K562 (cell line): ENCODE measurements around the gene FAM20C. TPM values are rescaled to one million over a fixed set of nuclear protein-coding genes. Genes with fewer than 3 reads are reported as not detected.

Experiments
- ATAC-seq: fragments of 200-7000 bp; cut with Tn5 transposase; 3 replicates; pipeline ENCODE4 v1.9.1; 2020; ENCODE audit warnings: moderate library complexity
- BruUV-seq: library from RNA; stranded (reverse); fragments of 400-500 nt; replicated peaks from 2 replicates; lab custom pipeline; 2021; lab: Mats Ljungman, UMichigan
- CTCF ChIA-PET: fragments of 300-600 bp; formaldehyde crosslinking; extraction: SDS; loops from one replicate; lab custom pipeline; 2021; ENCODE audit warnings: low intra/inter-chr PET ratio; lab: Yijun Ruan, JAX
- POLR2A ChIA-PET: fragments of 300-600, 350-650 bp; sonication (Branson Sonifier 250); formaldehyde crosslinking; extraction: SDS; loops from one replicate; lab custom pipeline; 2021; ENCODE audit warnings: antibody characterized with exemption, inconsistent platforms; lab: Yijun Ruan, JAX
- DNase-seq, 4 experiments: peaks; one replicate each; pipeline versions ENCODE4 v3.0.0 to v3.0.0-alpha.2; 2011 to 2018; ENCODE audit warnings: low spot score in 3 of 4, mixed read lengths in 3 of 4; ENCODE audit errors: extremely low read depth in 1 of 4
- FAIRE-seq: peaks from 2 replicates; lab custom pipeline; 2011; peaks lifted over from hg19 to GRCh38; lab: Jason Lieb, UNC
- H2AFZ ChIP-seq: 2 replicates; pipeline ENCODE4 v1.6.0; 2011; ENCODE audit warnings: low read depth, low read length, control low read depth, inconsistent platforms
- H3K27ac ChIP-seq: fragments of 200-600 bp; 3 replicates; pipeline ENCODE4 v1.8.0; 2011; ENCODE audit warnings: low read depth, mild to moderate bottlenecking, control low read depth, inconsistent platforms, low read length, moderate library complexity, mixed read lengths; ENCODE audit errors: extremely low read depth
- H3K27me3 ChIP-seq, 2 experiments: fragments of 300-600 bp in 1 of 2; 2 replicates in 1 of 2; 3 replicates in 1 of 2; pipeline versions ENCODE4 v1.6.0 to v1.8.0; 2011; ENCODE audit warnings: inconsistent platforms in 2 of 2, low read length in 2 of 2, mild to moderate bottlenecking in 1 of 2, mixed read lengths in 1 of 2, moderate library complexity in 1 of 2; ENCODE audit not compliant: control insufficient read depth in 2 of 2, insufficient read depth in 2 of 2
- H3K36me3 ChIP-seq: fragments of 300-600 bp; 3 replicates; pipeline ENCODE4 v1.8.0; 2011; ENCODE audit warnings: mild to moderate bottlenecking, low read length, inconsistent platforms; ENCODE audit not compliant: control insufficient read depth, insufficient read depth
- H3K4me1 ChIP-seq, 2 experiments: fragments of 200-600 bp in 1 of 2; replicated peaks in 1 of 2; 2 replicates in 1 of 2; 3 replicates in 1 of 2; pipeline versions ENCODE4 v1.5.1 to v1.8.0; 2011; ENCODE audit warnings: inconsistent platforms in 2 of 2, low read length in 2 of 2, mild to moderate bottlenecking in 1 of 2, mixed read lengths in 1 of 2, moderate library complexity in 1 of 2; ENCODE audit not compliant: control insufficient read depth in 2 of 2, insufficient read depth in 2 of 2
- H3K4me2 ChIP-seq: 2 replicates; pipeline ENCODE4 v1.6.1; 2011; ENCODE audit warnings: low read length, control low read depth, inconsistent platforms, mixed read lengths; ENCODE audit not compliant: insufficient read depth
- H3K4me3 ChIP-seq: fragments of 200-600 bp; sonication (generic), shearing (Covaris generic); 2 replicates; pipeline ENCODE4 v1.5.1; 2016; ENCODE audit warnings: control low read depth, inconsistent platforms
- H3K79me2 ChIP-seq: fragments of 200-600 bp; 3 replicates; pipeline ENCODE4 v1.8.0; 2011; ENCODE audit warnings: low read length, inconsistent platforms; ENCODE audit not compliant: control insufficient read depth, insufficient read depth
- H3K9ac ChIP-seq, 2 experiments: 2 replicates each; pipeline versions ENCODE4 v1.6.0 to v1.6.1; 2011; ENCODE audit warnings: low read depth in 2 of 2, low read length in 2 of 2, control low read depth in 1 of 2, inconsistent platforms in 1 of 2, mild to moderate bottlenecking in 1 of 2, mixed read lengths in 1 of 2; ENCODE audit not compliant: insufficient read depth in 1 of 2
- H3K9me1 ChIP-seq: one replicate; pipeline ENCODE4 v1.6.0; 2011; ENCODE audit warnings: inconsistent platforms, mild to moderate bottlenecking, low read length, moderate library complexity; ENCODE audit not compliant: control insufficient read depth, insufficient read depth
- H3K9me3 ChIP-seq: replicated peaks from 2 replicates; pipeline ENCODE4 v1.5.1; 2011; ENCODE audit warnings: low read depth, low read length, inconsistent platforms; ENCODE audit not compliant: control insufficient read depth, insufficient read depth
- H4K20me1 ChIP-seq: replicated peaks from 2 replicates; pipeline ENCODE4 v1.6.1; 2011; ENCODE audit warnings: low read length, inconsistent platforms, mixed read lengths; ENCODE audit not compliant: control insufficient read depth, insufficient read depth
- MAX ChIP-seq: sonication (generic); formaldehyde crosslinking; IDR thresholded peaks from 2 replicates; pipeline ENCODE4 v1.9.0; 2022; ENCODE audit warnings: mild to moderate bottlenecking, missing genetic modification reagents
- MEIS2 ChIP-seq: fragments of 450-650 bp; IDR thresholded peaks from 2 replicates; pipeline ENCODE4 v1.6.1; 2014; ENCODE audit warnings: mild to moderate bottlenecking; ENCODE audit not compliant: partially characterized antibody
- POLR2H ChIP-seq: IDR thresholded peaks from 2 replicates; pipeline ENCODE4 v1.6.1; 2016; ENCODE audit warnings: missing genetic modification characterization, low read depth, mild to moderate bottlenecking, control low read depth, missing compliant biosample characterization, moderate library complexity
- U2AF1 ChIP-seq: fragments of 200-400 bp; formaldehyde crosslinking; optimal IDR thresholded peaks from 2 replicates; pipeline ENCODE3; 2017; ENCODE audit warnings: mild to moderate bottlenecking, low read depth, low read length, moderate library complexity
- ZBTB2 ChIP-seq: fragments of 450-650 bp; IDR thresholded peaks from 2 replicates; pipeline ENCODE4 v1.6.1; 2016; ENCODE audit warnings: antibody characterized with exemption
- ZNF668 ChIP-seq: fragments of 250-450 bp; sonication (Bioruptor Pico); IDR thresholded peaks from 2 replicates; pipeline ENCODE4 v1.8.0; 2022; ENCODE audit warnings: mild to moderate bottlenecking, inconsistent platforms
- WGBS: fragments of 100-300 bp; shearing (Covaris generic); methylation state at CpG from one replicate; pipeline ENCODE4 v1.1.6; 2016; ENCODE audit warnings: low coverage, mixed read lengths; ENCODE audit not compliant: insufficient coverage; ENCODE audit errors: missing lambda C conversion rate; 5-methylcytosine and 5-hydroxymethylcytosine counted together
- in situ Hi-C: fragments of 300-500 bp; cut with MboI; formaldehyde crosslinking; loops from 4 replicates; pipeline ENCODE4 v1.15.0; 2018; ENCODE audit warnings: inconsistent platforms, mixed read lengths
- intact Hi-C: fragments of 100-400 bp; cut with micrococcal nuclease; formaldehyde crosslinking; loops from 2 replicates; pipeline ENCODE4 v1.14.2; 2022
- polyA plus RNA-seq, 8 experiments: library from polyadenylated mRNA; depleted of rRNA in 4 of 8; stranded (reverse) in 5 of 8; unstranded in 3 of 8; fragments of >200 nt; fragmentation: Nextera tagmentation in 2 of 8; fragmentation: Illumina TruSeq in 1 of 8; extraction: Ambion mirVana in 2 of 8; extraction: Trizol in 1 of 8; gene quantifications; 2 replicates each; pipeline versions ENCODE4 v1.2.1 to v1.2.3, GENCODE V29; 2011 to 2014; ENCODE audit warnings: inconsistent platforms in 1 of 8, missing spikeins in 1 of 8
- total RNA-seq, 7 experiments: library from RNA; depleted of rRNA in 6 of 7; stranded (reverse); fragments of >200 nt in 6 of 7; fragmentation: Illumina TruSeq in 2 of 7; extraction: Trizol in 2 of 7; gene quantifications; 2 replicates each; pipeline versions ENCODE4 v1.2.1 to v1.2.3, GENCODE V29; 2011 to 2021; ENCODE audit warnings: low replicate concordance in 1 of 7

Gene FAM20C
- total and polyA plus RNA-seq, 9 of the 15 experiments (the other 6 are each of a cell fraction or from before 2014, with no cell fraction given) = 0.09 TPM; not detected in 8

- H3K9me3 ChIP-seq = no peaks in the 10 kb centered on the region
- no peak overlapping the region for H3K9ac ChIP-seq
- no peak overlapping the region for H2AFZ ChIP-seq
- peaks cover 13% of the 10 kb centered on the region for H4K20me1 ChIP-seq
- no peak for DNase-seq
- in situ Hi-C loops = loop anchor here (5.0 kb wide), 1 partner anchor 63 kb away; no protein-coding TSS in a partner anchor
- no TSS peak for BruUV-seq
- peaks cover 0 to 16% of the 10 kb centered on the region in 2 experiments; a peak in 2 of 5 replicates for H3K4me1 ChIP-seq
- peaks cover 3% of the 10 kb centered on the region for H3K9me1 ChIP-seq
- H3K4me3 ChIP-seq = no peak overlapping the region
- no peaks in the 10 kb centered on the region for H3K36me3 ChIP-seq
- FAIRE-seq = no peak
- ChIA-PET CTCF (no interaction called here), POLR2A (interaction anchor here (0.5 to 1.3 kb wide), 7 partner anchors 8 to 52 kb away, joined by 3 to 5 read pairs (median 3); partner anchors contain the start of gene FAM20C)
- 4% methylated on average over 19 of the region's 22 CpGs for WGBS
- H3K79me2 ChIP-seq = no peaks in the 10 kb centered on the region
- no peak overlapping the region for H3K27ac ChIP-seq
- H3K27me3 ChIP-seq = peaks cover 72 to 96% of the 10 kb centered on the region in 2 experiments
- intact Hi-C loops = no loop called here
- ATAC-seq = no peak
- H3K4me2 ChIP-seq = no peak overlapping the region
- no peak for TF ChIP-seq MAX (CRISPR knock-in tag)
- no peak for TF ChIP-seq POLR2H (tag)
Observed at GRCh38 chr7:179948-180694, 12.2 kb upstream of the FAM20C start.

- Histone ChIP-seq H3K27ac (no peak overlapping the region), H2AFZ (no peak overlapping the region), H3K9ac (no peak overlapping the region), H3K4me1 (peaks cover 0 to 19% of the 10 kb centered on the region in 2 experiments; a peak in 2 of 5 replicates), H4K20me1 (peaks cover 16% of the 10 kb centered on the region), H3K4me2 (no peak overlapping the region), H3K27me3 (peaks cover 80 to 96% of the 10 kb centered on the region in 2 experiments), H3K9me1 (peaks cover 3% of the 10 kb centered on the region), H3K9me3 (no peaks in the 10 kb centered on the region; the same call in 1 of the 2 replicates), H3K79me2 (no peaks in the 10 kb centered on the region), H3K4me3 (no peak overlapping the region), H3K36me3 (no peaks in the 10 kb centered on the region)
- ChIA-PET POLR2A (interaction anchor here (0.6 kb wide), 2 partner anchors 135 to 635 kb away, joined by 3 read pairs; no protein-coding TSS in a partner anchor), CTCF (no interaction called here)
- WGBS = 0% methylated on average over 12 of the region's 16 CpGs
- FAIRE-seq = no peak
- intact Hi-C loops (no loop called here), in situ Hi-C loops (loop anchor here (5.0 kb wide), 1 partner anchor 64 kb away; no protein-coding TSS in a partner anchor)
- ATAC-seq = no peak
- BruUV-seq = no TSS peak
- TF ChIP-seq ZNF668 (CRISPR knock-in tag) = no peak
- TF ChIP-seq MEIS2 = no peak
- TF ChIP-seq ZBTB2 = no peak
- no peak for TF ChIP-seq U2AF1
- no peak for DNase-seq
Observed at GRCh38 chr7:181738-182137, 10.6 kb upstream of the FAM20C start.
